ENCODE measurements around the gene FYCO1. TPM values are rescaled to one million over a fixed set of nuclear protein-coding genes. Genes with fewer than 3 reads are reported as not detected.
"Not testable (repeated sequence)": the region's sequence is repeated elsewhere in the genome, so short reads cannot be mapped to it uniquely, and the experiment has no call there.

FYCO1 gene
- total RNA-seq: 100 to 1,000 TPM in 2 of 4 donors, 10 to 100 TPM in 2; 75.8 to 114 (median 97.0) TPM
- 62.7 TPM for polyA plus RNA-seq
- long read RNA-seq, donor 1, full-length matches to known transcripts: 12 of 110 reads
- long read RNA-seq, donor 1, partial matches to known transcripts: 33 of 110 reads
- long read RNA-seq, donor 1, other reads (novel, unspliced or antisense): 65 of 110 reads
- long read RNA-seq, donor 2, full-length matches to known transcripts: 5 of 48 reads
- long read RNA-seq, donor 2, partial matches to known transcripts: 12 of 48 reads
- long read RNA-seq, donor 2, other reads (novel, unspliced or antisense): 31 of 48 reads
- long read RNA-seq, donor 3, partial matches to known transcripts: 19 of 249 reads
- long read RNA-seq, donor 3, other reads (novel, unspliced or antisense): 230 of 249 reads
- long read RNA-seq, donor 4, full-length matches to known transcripts: 6 of 80 reads
- long read RNA-seq, donor 4, partial matches to known transcripts: 15 of 80 reads
- long read RNA-seq, donor 4, other reads (novel, unspliced or antisense): 59 of 80 reads

- WGBS: 1% methylated on average over 67 of the region's 67 CpGs
Measured at GRCh38 chr3:45995236-45996192, at the start of gene FYCO1. FYCO1 (minus strand) TSS chr3:45995824; CDS start chr3:45984910, 10,914 bp downstream.

GRCh38 chr3:46038916-46039315 lies 43.3 kb upstream of the FYCO1 start:
- no peak for DNase-seq
- no peak for ATAC-seq
- Histone ChIP-seq H3K9me3 (ENCODE audit: control insufficient read depth, low read length) (no peaks in the 10 kb centered on the region), H3K4me3 (ENCODE audit: low read length) (no peak overlapping the region), H3K4me1 (ENCODE audit: control insufficient read depth, insufficient read depth, low read length) (no peaks in the 10 kb centered on the region), H3K27ac (ENCODE audit: low read length) (no peak overlapping the region), H3K27me3 (ENCODE audit: control insufficient read depth, insufficient read depth) (no peaks in the 10 kb centered on the region)
- 87% methylated on average over 1 of the region's 1 CpG for WGBS
- intact Hi-C loops (cut with DNase I): no loop called here

More at GRCh38 chr3:45995236-45996192, at the start of gene FYCO1:
- peak within 1 kb of the TSS; percentile 88 for H3K4me3 ChIP-seq (ENCODE audit: low read length)
- no peaks in the 10 kb centered on the region for H3K27me3 ChIP-seq (ENCODE audit: control insufficient read depth, insufficient read depth)
- H3K27ac ChIP-seq (ENCODE audit: low read length): peak within 1 kb of the TSS; percentile 92
- no peaks in the 10 kb centered on the region for H3K9me3 ChIP-seq (ENCODE audit: control insufficient read depth, low read length)
- ATAC-seq (peak; percentile 97 to 99), DNase-seq (peak; percentile 96 to 98 (median 98))
- intact Hi-C loops (cut with DNase I): no loop called here
- H3K4me1 ChIP-seq (ENCODE audit: control insufficient read depth, insufficient read depth, low read length): peaks cover 17% of the 10 kb centered on the region

DNA sequence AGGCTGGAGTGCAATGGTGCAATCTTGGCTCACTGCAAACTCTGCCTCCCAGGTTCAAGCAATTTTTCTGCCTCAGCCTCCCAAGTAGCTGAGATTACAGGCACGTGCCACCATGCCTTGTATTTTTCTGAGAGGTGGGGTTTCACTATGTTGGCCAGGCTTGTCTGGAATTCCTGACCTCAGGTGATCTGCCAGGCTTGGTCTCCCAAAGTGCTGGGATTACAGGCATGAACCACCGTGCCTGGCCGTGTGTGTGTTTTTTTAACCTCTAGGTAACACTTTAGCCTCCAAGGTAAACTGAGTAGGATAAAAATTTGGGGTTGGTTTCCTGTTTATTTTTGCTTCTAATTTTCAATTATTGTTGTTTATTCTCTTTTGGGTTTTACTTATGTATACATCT lies 42.4 kb upstream of the FYCO1 start:
- H3K27me3 ChIP-seq (ENCODE audit: control insufficient read depth, insufficient read depth); H3K4me1 ChIP-seq (ENCODE audit: control insufficient read depth, insufficient read depth, low read length); H3K4me3 ChIP-seq (ENCODE audit: low read length); H3K9me3 ChIP-seq (ENCODE audit: control insufficient read depth, low read length); DNase-seq; intact Hi-C loops (cut with DNase I); H3K27ac ChIP-seq (ENCODE audit: low read length); ATAC-seq: not testable (repeated sequence)
- WGBS: 83% methylated on average over 3 of the region's 3 CpGs

DNA sequence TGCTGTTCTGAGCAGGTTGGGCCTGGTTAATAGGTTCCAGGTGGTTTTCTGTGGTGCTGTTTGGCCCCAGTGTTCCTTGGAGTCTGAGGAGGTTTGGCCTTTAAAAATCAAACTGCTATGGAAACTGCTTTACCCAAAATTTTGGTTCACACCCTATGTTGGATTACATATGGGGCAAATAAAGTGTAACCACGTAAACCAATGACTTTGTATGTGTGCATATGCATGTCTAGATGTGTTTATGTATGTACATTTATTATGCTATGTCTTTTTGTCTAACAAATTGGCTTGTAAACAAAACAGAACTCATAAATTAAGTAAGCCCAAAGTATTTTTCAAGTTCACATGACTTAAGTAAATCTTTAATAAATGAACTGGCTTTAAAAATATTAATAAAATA lies 40.6 kb upstream of the FYCO1 start:
- no peak overlapping the region for H3K27ac ChIP-seq (ENCODE audit: low read length)
- DNase-seq (no peak), ATAC-seq (no peak)
- no peaks in the 10 kb centered on the region for H3K4me1 ChIP-seq (ENCODE audit: control insufficient read depth, insufficient read depth, low read length)
- no peaks in the 10 kb centered on the region for H3K9me3 ChIP-seq (ENCODE audit: control insufficient read depth, low read length)
- 87% methylated on average over 1 of the region's 1 CpG for WGBS
- H3K4me3 ChIP-seq (ENCODE audit: low read length): no peak overlapping the region
- H3K27me3 ChIP-seq (ENCODE audit: control insufficient read depth, insufficient read depth): no peaks in the 10 kb centered on the region
- intact Hi-C loops (cut with DNase I): no loop called here

DNA sequence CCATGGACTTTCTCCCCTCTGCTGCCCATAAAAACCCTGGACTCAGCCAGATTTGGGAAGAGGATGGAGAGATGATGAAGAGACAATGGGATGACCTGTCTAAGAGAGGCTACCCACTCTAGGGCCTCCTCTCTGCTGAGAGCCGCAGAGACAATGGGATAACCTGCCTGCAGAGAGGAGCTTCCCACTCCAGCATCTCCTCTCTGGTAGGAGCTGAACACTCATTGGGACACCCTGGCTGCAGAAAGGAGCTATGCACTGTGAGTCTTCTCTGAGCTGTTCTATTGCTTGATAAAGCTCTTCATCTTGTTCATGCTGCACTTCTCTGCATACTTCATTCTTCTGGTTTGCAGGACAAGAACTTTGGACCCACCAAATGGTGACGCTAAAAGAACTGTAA lies 36.1 kb upstream of the FYCO1 start:
- ATAC-seq: no peak
- no peaks in the 10 kb centered on the region for H3K4me1 ChIP-seq (ENCODE audit: control insufficient read depth, insufficient read depth, low read length)
- no peaks in the 10 kb centered on the region for H3K27me3 ChIP-seq (ENCODE audit: control insufficient read depth, insufficient read depth)
- intact Hi-C loops (cut with DNase I): no loop called here
- H3K9me3 ChIP-seq (ENCODE audit: control insufficient read depth, low read length): peaks cover 1% of the 10 kb centered on the region
- DNase-seq: no peak
- 96% methylated on average over 2 of the region's 2 CpGs for WGBS
- H3K4me3 ChIP-seq (ENCODE audit: low read length): no peak overlapping the region
- no peak overlapping the region for H3K27ac ChIP-seq (ENCODE audit: low read length)

DNA sequence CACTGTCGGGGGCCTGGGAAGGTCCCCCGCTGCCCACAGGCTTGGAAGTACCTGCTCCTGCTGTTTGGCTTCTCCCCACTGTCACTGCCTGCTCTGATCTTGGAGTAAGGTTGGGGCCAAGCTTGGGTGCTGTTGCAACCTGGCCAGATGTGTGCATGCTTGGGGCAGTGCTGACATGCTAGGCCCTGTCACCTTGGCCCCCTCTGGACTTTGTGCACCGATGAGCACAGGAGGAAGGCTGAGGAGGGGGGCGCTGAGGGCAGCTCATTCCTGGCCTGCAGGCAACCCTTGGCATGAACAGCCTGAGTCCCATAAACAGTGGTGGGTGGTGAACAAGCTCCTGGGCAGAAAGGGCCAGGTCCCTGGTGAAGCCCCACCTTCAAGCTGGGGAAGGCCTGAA lies 35.6 kb upstream of the FYCO1 start:
- intact Hi-C loops (cut with DNase I): no loop called here
- DNase-seq (no peak), ATAC-seq (no peak)
- H3K4me1 ChIP-seq (ENCODE audit: control insufficient read depth, insufficient read depth, low read length): no peaks in the 10 kb centered on the region
- H3K27me3 ChIP-seq (ENCODE audit: control insufficient read depth, insufficient read depth): no peaks in the 10 kb centered on the region
- no peak overlapping the region for H3K27ac ChIP-seq (ENCODE audit: low read length)
- peaks cover 1% of the 10 kb centered on the region for H3K9me3 ChIP-seq (ENCODE audit: control insufficient read depth, low read length)
- no peak overlapping the region for H3K4me3 ChIP-seq (ENCODE audit: low read length)
- WGBS: 91% methylated on average over 4 of the region's 4 CpGs

DNA sequence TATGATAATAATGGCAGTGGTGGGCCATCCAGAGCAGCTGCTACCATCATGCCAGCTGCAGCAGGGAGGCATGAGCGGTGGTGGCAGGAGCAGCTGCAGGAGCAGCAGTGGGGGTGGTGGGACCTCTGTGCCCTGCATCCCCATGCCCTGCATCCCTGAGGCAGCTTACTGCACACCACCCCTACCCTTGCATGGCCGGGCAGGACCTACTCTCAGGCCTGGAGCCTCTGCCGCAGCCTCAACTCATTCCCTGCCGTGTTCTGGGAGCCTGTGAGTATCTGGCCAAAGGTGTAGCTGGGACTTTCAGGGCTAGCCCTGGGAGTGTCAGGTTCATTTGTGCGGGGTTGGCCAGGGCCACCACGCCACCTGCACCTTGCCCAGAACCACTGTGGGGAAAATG lies 35.0 kb upstream of the FYCO1 start:
- Histone ChIP-seq H3K9me3 (ENCODE audit: control insufficient read depth, low read length) (peaks cover 1% of the 10 kb centered on the region), H3K4me1 (ENCODE audit: control insufficient read depth, insufficient read depth, low read length) (no peaks in the 10 kb centered on the region), H3K27ac (ENCODE audit: low read length) (no peak overlapping the region), H3K27me3 (ENCODE audit: control insufficient read depth, insufficient read depth) (no peaks in the 10 kb centered on the region), H3K4me3 (ENCODE audit: low read length) (no peak overlapping the region)
- DNase-seq: no peak
- no peak for ATAC-seq
- WGBS: 88% methylated on average over 6 of the region's 6 CpGs
- intact Hi-C loops (cut with DNase I): no loop called here

DNA sequence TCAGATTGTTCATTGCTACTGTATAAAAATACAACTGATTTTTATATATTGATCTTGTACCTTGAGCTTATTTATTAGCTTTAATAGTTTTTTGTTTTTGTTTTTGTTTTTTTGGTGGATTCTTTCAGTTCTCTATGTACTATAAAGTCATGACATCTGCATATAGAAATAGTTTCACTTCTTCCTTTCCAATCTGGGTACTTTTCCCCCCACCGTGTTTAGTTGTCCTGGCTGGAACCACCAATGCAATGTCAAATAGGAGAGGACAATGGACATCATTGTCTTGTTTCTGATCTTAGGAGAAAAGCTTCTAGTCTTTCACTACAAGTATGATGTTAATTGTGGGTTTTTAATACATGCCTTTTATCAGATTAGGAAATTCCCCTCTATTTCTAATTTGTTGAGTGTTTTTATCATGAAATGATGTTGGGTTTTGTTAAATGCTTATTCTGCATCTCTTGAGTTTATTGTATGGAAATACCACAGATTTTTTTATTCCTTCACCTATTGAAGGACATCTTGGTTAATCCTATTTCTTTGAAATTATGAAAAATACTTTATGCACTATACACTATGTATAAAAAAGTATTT lies 34.4 kb upstream of the FYCO1 start:
- peaks cover 1% of the 10 kb centered on the region for H3K9me3 ChIP-seq (ENCODE audit: control insufficient read depth, low read length)
- H3K4me3 ChIP-seq (ENCODE audit: low read length): no peak overlapping the region
- no peak for DNase-seq
- H3K4me1 ChIP-seq (ENCODE audit: control insufficient read depth, insufficient read depth, low read length): no peaks in the 10 kb centered on the region
- H3K27me3 ChIP-seq (ENCODE audit: control insufficient read depth, insufficient read depth): no peaks in the 10 kb centered on the region
- intact Hi-C loops (cut with DNase I): no loop called here
- no peak overlapping the region for H3K27ac ChIP-seq (ENCODE audit: low read length)
- no peak for ATAC-seq
- 79% methylated on average over 1 of the region's 1 CpG for WGBS

DNA sequence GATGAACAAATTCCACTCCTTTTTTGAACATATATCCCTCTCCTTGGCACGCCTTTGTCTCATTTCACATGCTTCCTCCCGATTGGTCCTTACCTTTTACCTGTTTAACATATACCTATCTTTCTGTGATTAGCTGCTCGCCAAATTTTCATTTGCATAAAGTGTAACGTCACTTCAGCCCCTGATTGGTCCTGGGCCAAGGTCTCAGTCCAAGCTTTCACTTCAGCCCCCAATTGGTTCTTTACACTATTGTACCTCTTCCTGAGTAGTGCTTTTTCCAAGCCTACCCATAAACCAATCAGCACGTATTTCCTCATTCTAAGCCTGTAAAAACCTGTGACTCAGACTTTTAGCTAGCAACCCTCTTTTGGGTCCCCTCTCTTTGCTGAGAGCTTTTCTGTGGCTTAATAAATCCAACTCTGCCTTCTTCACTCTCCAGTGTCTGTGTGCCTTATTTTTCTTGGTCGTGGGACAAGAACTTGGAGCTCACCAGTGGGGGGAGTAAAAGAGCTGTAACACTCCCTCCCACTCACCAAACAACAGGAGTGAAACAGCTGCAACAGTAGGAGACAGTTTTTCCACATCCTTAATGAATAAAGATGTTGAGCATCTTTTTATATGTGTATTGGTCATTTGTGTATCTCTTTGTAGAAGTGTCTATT lies 32.2 kb upstream of the FYCO1 start:
- Histone ChIP-seq H3K27ac (ENCODE audit: low read length) (no peak overlapping the region), H3K9me3 (ENCODE audit: control insufficient read depth, low read length) (peaks cover 1% of the 10 kb centered on the region), H3K4me3 (ENCODE audit: low read length) (no peak overlapping the region), H3K27me3 (ENCODE audit: control insufficient read depth, insufficient read depth) (no peaks in the 10 kb centered on the region), H3K4me1 (ENCODE audit: control insufficient read depth, insufficient read depth, low read length) (no peaks in the 10 kb centered on the region)
- intact Hi-C loops (cut with DNase I): no loop called here
- 81% methylated on average over 6 of the region's 6 CpGs for WGBS
- ATAC-seq (no peak), DNase-seq (no peak)

- H3K27me3 ChIP-seq (ENCODE audit: control insufficient read depth, insufficient read depth): no peaks in the 10 kb centered on the region
Measured at GRCh38 chr3:46027021-46027705, 31.5 kb upstream of the FYCO1 start, which contains the start of gene XCR1. XCR1 (minus strand) TSS chr3:46027483; CDS start chr3:46021947, 5,536 bp downstream.

More at GRCh38 chr3:46027021-46027705, 31.5 kb upstream of the FYCO1 start, which contains the start of gene XCR1:
- ATAC-seq (no peak), DNase-seq (no peak)
- Histone ChIP-seq H3K4me3 (ENCODE audit: low read length) (no peak within 1 kb of the TSS), H3K27ac (ENCODE audit: low read length) (no peak within 1 kb of the TSS), H3K9me3 (ENCODE audit: control insufficient read depth, low read length) (peaks cover 1% of the 10 kb centered on the region), H3K4me1 (ENCODE audit: control insufficient read depth, insufficient read depth, low read length) (no peaks in the 10 kb centered on the region)
- 92% methylated on average over 3 of the region's 3 CpGs for WGBS
- intact Hi-C loops (cut with DNase I): no loop called here
